KMS-11 (cell line): Measurements from ENCODE around the gene LSM11.

Experiments
- H2AFZ ChIP-seq: fragments of 200-600 bp; sonication (generic); 2 replicates; pipeline ENCODE4 v1.6.1; 2016; ENCODE audit warnings: antibody characterized with exemption, mixed run types, low read depth
- H3K27ac ChIP-seq: fragments of 200-600 bp; sonication (generic); 2 replicates; pipeline ENCODE4 v1.6.1; 2016; ENCODE audit warnings: mild to moderate bottlenecking, mixed run types
- H3K27me3 ChIP-seq: fragments of 200-600 bp; sonication (generic); 2 replicates; pipeline ENCODE4 v1.6.1; 2017; ENCODE audit warnings: mild to moderate bottlenecking, low read depth, mixed run types, moderate library complexity; ENCODE audit not compliant: insufficient read depth
- H3K36me3 ChIP-seq: fragments of 200-600 bp; sonication (generic); 2 replicates; pipeline ENCODE4 v1.6.1; 2017; ENCODE audit warnings: mild to moderate bottlenecking, mixed run types; ENCODE audit not compliant: insufficient read depth
- H3K4me1 ChIP-seq: fragments of 200-600 bp; sonication (generic); 2 replicates; pipeline ENCODE4 v1.6.1; 2016; ENCODE audit warnings: mild to moderate bottlenecking, low read depth, mixed run types; ENCODE audit not compliant: poor library complexity, severe bottlenecking
- H3K4me2 ChIP-seq: fragments of 200-600 bp; sonication (generic); 2 replicates; pipeline ENCODE4 v1.7.0; 2016; ENCODE audit warnings: mild to moderate bottlenecking, mixed run types
- H3K4me3 ChIP-seq: fragments of 200-600 bp; sonication (generic); IDR thresholded peaks from 2 replicates; pipeline ENCODE4 v1.6.1; 2017; ENCODE audit warnings: low read depth, low read length, mixed read lengths; ENCODE audit not compliant: insufficient read depth
- H3K79me2 ChIP-seq: fragments of 200-600 bp; sonication (generic); 2 replicates; pipeline ENCODE4 v1.6.1; 2016; ENCODE audit warnings: low read depth, mixed run types; ENCODE audit not compliant: insufficient read depth
- H3K9ac ChIP-seq: fragments of 200-600 bp; sonication (generic); 2 replicates; pipeline ENCODE4 v1.6.1; 2016; ENCODE audit warnings: mild to moderate bottlenecking, mixed run types
- H4K20me1 ChIP-seq: fragments of 200-600 bp; sonication (generic); 2 replicates; pipeline ENCODE4 v1.6.1; 2016; ENCODE audit warnings: mild to moderate bottlenecking, mixed run types; ENCODE audit not compliant: insufficient read depth
- CTCF ChIP-seq: fragments of 200-600 bp; sonication (generic); conservative IDR thresholded peaks from 2 replicates; pipeline ENCODE4 v1.6.1; 2017; ENCODE audit warnings: low read depth, mild to moderate bottlenecking, antibody characterized with exemption, low read length, moderate library complexity, mixed read lengths

LSM11 gene

GRCh38 chr5:157793301-157793700, 49.8 kb downstream of the LSM11 start:
- no peak overlapping the region for H2AFZ ChIP-seq
- H3K4me3 ChIP-seq, result no peak overlapping the region
- H4K20me1 ChIP-seq, result no peaks in the 10 kb centered on the region
- H3K36me3 ChIP-seq, result no peaks in the 10 kb centered on the region
- no peaks in the 10 kb centered on the region for H3K27me3 ChIP-seq
- no peak overlapping the region for H3K9ac ChIP-seq
- H3K27ac ChIP-seq, result no peak overlapping the region
- H3K4me1 ChIP-seq, result no peaks in the 10 kb centered on the region
- H3K79me2 ChIP-seq, result no peaks in the 10 kb centered on the region
- no peak overlapping the region for H3K4me2 ChIP-seq
- TF ChIP-seq CTCF, result no peak

DNA sequence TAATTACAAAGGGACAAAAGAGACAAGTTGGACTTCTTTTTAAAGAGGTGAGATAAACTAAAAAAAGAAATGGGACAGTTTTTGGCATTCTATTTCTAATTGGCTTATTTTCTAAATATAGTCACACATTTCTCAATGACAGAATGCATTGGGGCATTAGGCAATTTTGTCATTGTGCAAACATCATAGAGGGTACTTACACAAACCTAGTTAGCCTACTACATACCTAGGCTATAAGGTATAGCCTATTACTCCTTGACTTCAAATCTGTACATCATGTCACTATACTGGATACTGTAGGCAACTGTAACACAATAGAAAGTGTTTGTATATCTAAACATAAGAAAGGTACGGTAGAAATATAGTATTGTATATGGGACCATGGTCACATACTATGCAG, 56.1 kb downstream of the LSM11 start:
- Histone ChIP-seq H3K36me3 (no peaks in the 10 kb centered on the region), H3K9ac (no peak overlapping the region), H3K4me1 (no peaks in the 10 kb centered on the region), H3K27me3 (no peaks in the 10 kb centered on the region), H3K4me2 (no peak overlapping the region), H2AFZ (no peak overlapping the region), H3K4me3 (no peak overlapping the region), H3K27ac (no peak overlapping the region), H3K79me2 (no peaks in the 10 kb centered on the region), H4K20me1 (no peaks in the 10 kb centered on the region)
- no peak for TF ChIP-seq CTCF

- no peak overlapping the region for H3K4me3 ChIP-seq
- H3K4me1 ChIP-seq, result no peaks in the 10 kb centered on the region
- no peaks in the 10 kb centered on the region for H3K27me3 ChIP-seq
- no peaks in the 10 kb centered on the region for H3K79me2 ChIP-seq
- no peaks in the 10 kb centered on the region; the same call in 1 of the 2 replicates for H3K36me3 ChIP-seq
- no peak overlapping the region for H3K27ac ChIP-seq
- H4K20me1 ChIP-seq, result no peaks in the 10 kb centered on the region
- no peak overlapping the region for H3K4me2 ChIP-seq
- H3K9ac ChIP-seq, result no peak overlapping the region
- H2AFZ ChIP-seq, result no peak overlapping the region
- no peak for TF ChIP-seq CTCF
Observed at GRCh38 chr5:157800137-157800536, 56.6 kb downstream of the LSM11 start.

GRCh38 chr5:157802736-157803135, 59.2 kb downstream of the LSM11 start:
- Histone ChIP-seq H3K4me3 (no peak overlapping the region), H4K20me1 (no peaks in the 10 kb centered on the region), H3K36me3 (peaks cover 4% of the 10 kb centered on the region; the same call in 1 of the 2 replicates), H2AFZ (no peak overlapping the region), H3K79me2 (no peaks in the 10 kb centered on the region), H3K27ac (no peak overlapping the region), H3K4me2 (no peak overlapping the region), H3K4me1 (no peaks in the 10 kb centered on the region), H3K27me3 (no peaks in the 10 kb centered on the region), H3K9ac (no peak overlapping the region)
- TF ChIP-seq CTCF, result no peak
